ENCODE measurements around the gene CHRD.
"Not testable (repeated sequence)": the region's sequence is repeated elsewhere in the genome, so short reads cannot be mapped to it uniquely, and the experiment has no call there.

Gene CHRD

GRCh38 chr3:184417619-184418327 is 37.9 kb downstream of the CHRD start:
- peak; percentile 14 for DNase-seq (ENCODE audit: low read depth)

DNA sequence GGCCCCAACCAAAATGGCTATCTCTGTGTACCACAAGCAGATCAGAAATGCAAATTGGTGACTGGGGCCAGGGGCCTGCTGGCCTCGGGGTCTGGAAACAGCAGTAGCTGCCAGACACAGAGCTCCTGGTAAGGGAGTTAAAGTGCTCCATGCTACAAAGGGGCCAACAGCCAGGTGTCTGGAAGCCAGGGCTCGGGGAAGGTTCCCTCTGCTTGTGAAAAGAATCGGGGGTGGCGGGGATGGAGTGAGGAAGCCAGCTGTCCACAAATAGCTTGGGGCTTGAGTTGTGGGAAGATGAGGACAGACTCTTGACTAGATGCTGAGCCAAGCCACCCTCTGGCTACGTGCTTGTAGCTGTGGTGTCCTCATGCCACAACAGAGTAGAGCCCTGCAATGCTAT is 39.3 kb downstream of the CHRD start:
- DNase-seq (ENCODE audit: low read depth): no peak

GRCh38 chr3:184423561-184423960 is 43.7 kb downstream of the CHRD start:
- no peak for DNase-seq (ENCODE audit: low read depth)

GRCh38 chr3:184426691-184427141 is 46.9 kb downstream of the CHRD start:
- no peak for DNase-seq (ENCODE audit: low read depth)

DNA sequence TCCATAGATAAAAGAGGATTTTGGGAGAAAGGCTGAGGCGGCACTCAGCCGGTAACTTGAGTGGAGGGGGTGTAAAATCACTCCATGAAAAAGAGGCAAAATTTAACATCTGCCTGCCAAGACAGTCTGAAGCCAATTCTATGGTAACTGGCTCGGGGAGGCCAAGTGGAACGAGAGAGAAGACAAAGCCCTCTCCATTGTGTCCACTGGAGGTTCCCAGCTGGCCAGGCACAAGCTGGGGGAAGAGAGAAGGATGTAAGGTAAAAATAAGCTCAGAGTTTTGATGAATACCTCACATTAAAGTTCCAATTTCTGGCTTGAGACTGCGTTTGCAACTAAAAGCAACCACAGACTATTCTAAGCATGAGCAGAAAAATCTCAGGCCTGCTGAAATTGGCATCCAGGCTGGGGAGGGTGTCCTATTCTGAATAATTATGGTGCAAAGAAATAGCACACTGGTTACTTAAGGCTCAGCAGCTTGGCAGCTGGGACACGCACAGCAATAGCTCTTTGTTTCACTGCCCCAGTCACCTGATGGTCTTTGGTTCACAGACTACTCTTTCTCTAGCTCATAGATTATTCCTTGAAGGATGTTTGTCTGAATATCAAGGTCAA is 48.8 kb downstream of the CHRD start:
- DNase-seq (ENCODE audit: low read depth): no peak

GRCh38 chr3:184429786-184430185 is 49.9 kb downstream of the CHRD start:
- no peak for DNase-seq (ENCODE audit: low read depth)

- DNase-seq (ENCODE audit: low read depth): no peak
Observed at GRCh38 chr3:184430940-184431339, 51.1 kb downstream of the CHRD start.

GRCh38 chr3:184433178-184433577 is 53.3 kb downstream of the CHRD start:
- not testable (repeated sequence) for DNase-seq (ENCODE audit: low read depth)

DNA sequence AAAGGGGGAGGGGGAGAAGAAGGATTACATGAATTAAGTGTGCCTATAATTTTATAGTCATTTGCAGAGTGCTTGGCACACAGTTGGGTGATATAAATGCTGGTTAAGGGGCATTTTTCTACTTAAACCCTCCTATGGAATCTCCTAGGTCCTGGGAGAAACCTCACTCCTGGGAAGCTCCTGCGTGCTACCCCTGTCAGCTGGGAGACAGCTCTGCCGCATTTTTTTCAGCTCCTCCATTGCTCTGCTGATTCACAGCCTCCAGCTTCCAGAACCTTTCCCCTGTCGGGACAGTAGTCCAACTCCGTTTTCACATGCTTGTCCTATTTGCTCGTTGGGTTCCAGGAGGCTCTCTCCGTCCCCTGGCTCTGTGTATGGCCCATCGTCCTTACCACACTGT is 59.2 kb downstream of the CHRD start:
- DNase-seq (ENCODE audit: low read depth): no peak

Data from T-helper 22 cell (primary cell).